ENCODE measurements around the gene ELAVL2. TPM values are rescaled to one million over a fixed set of nuclear protein-coding genes. Genes with fewer than 3 reads are reported as not detected.
A peak's percentile ranks its signal among the peaks of the same experiment; 100 is the strongest.

Gene ELAVL2
- total RNA-seq, 1 experiment from 2014 or later, result 35.9 TPM

- no peak for DNase-seq (ENCODE audit: low spot score)
- ChIA-PET CTCF (no interaction called here), POLR2A (interaction anchor here (1.1 kb wide), 1 partner anchor 42 kb away, joined by 5 read pairs; no protein-coding TSS in a partner anchor)
- no peak for ATAC-seq
- H3K27ac Mint-ChIP-seq, result peak overlapping the region; percentile 77; the same call in 1 of the 2 replicates
- H3K27me3 Mint-ChIP-seq (ENCODE audit: low read depth), result no peaks in the 10 kb centered on the region
- no peaks in the 10 kb centered on the region for H3K9me3 Mint-ChIP-seq
- H3K36me3 Mint-ChIP-seq, result peaks cover 7% of the 10 kb centered on the region
- no peak overlapping the region for H3K4me3 Mint-ChIP-seq
- H3K4me1 Mint-ChIP-seq, result peaks cover 86% of the 10 kb centered on the region
- TF ChIP-seq TEAD4 (CRISPR knock-in tag; IDR thresholded peaks at IDR 0.05), result no peak
Observed at GRCh38 chr9:23771746-23772384, 54.2 kb downstream of the ELAVL2 start.

- no peaks in the 10 kb centered on the region for H3K9me3 Mint-ChIP-seq
- ChIA-PET CTCF (interaction anchor here (1.5 kb wide), 1 partner anchor 10 kb away, joined by 4 read pairs; no protein-coding TSS in a partner anchor), POLR2A (no interaction called here)
- peaks cover 85% of the 10 kb centered on the region for H3K4me1 Mint-ChIP-seq
- H3K36me3 Mint-ChIP-seq, result peaks cover 7% of the 10 kb centered on the region
- no peak for DNase-seq (ENCODE audit: low spot score)
- no peaks in the 10 kb centered on the region for H3K27me3 Mint-ChIP-seq (ENCODE audit: low read depth)
- ATAC-seq, result peak; percentile 45
- TF ChIP-seq PREB (CRISPR knock-in tag; IDR thresholded peaks at IDR 0.05; ENCODE audit: borderline replicate concordance) (no peak), ZBTB21 (CRISPR knock-in tag; IDR thresholded peaks at IDR 0.05; ENCODE audit: borderline replicate concordance) (no peak), ZNF425 (CRISPR knock-in tag; conservative IDR thresholded peaks at IDR 0.05) (no peak), STAT6 (CRISPR knock-in tag; conservative IDR thresholded peaks at IDR 0.05; ENCODE audit: low read depth) (no peak), MAX (CRISPR knock-in tag; IDR thresholded peaks at IDR 0.05) (no peak), ERG (CRISPR knock-in tag; IDR thresholded peaks at IDR 0.05) (no peak), ZBTB43 (CRISPR knock-in tag; IDR thresholded peaks at IDR 0.05) (no peak), TP53 (CRISPR knock-in tag; IDR thresholded peaks at IDR 0.05) (no peak), RORB (CRISPR knock-in tag; IDR thresholded peaks at IDR 0.05) (no peak), E2F4 (CRISPR knock-in tag; IDR thresholded peaks at IDR 0.05; ENCODE audit: borderline replicate concordance, low read depth) (no peak), TCF7 (CRISPR knock-in tag; IDR thresholded peaks at IDR 0.05; ENCODE audit: low read depth) (no peak), JAZF1 (CRISPR knock-in tag; IDR thresholded peaks at IDR 0.05) (no peak), FOXP1 (CRISPR knock-in tag; IDR thresholded peaks at IDR 0.05; ENCODE audit: borderline replicate concordance) (no peak)
- H3K27ac Mint-ChIP-seq, result peak overlapping the region; percentile 78; the same call in 1 of the 2 replicates
- H3K4me3 Mint-ChIP-seq, result no peak overlapping the region; the same call in 1 of the 2 replicates
Observed at GRCh38 chr9:23769307-23769935, 56.6 kb downstream of the ELAVL2 start.
